Activated CD4-positive, alpha-beta memory T cell treated with anti-CD3 and anti-CD28 coated beads for 36 hours (primary cell): Measurements from ENCODE around the gene TMEM151A. TPM values are rescaled to one million over a fixed set of nuclear protein-coding genes. Genes with fewer than 3 reads are reported as not detected.

Source experiments
- CTCF ChIA-PET: fragments of 350-600 bp; sonication (Branson Sonifier 250); formaldehyde crosslinking; loops from one replicate; lab custom pipeline; 2021; ENCODE audit warnings: antibody characterized with exemption, inconsistent platforms; lab: Charles Lee
- POLR2A ChIA-PET: fragments of 350-600 bp; sonication (Branson Sonifier 250); formaldehyde crosslinking; loops from one replicate; lab custom pipeline; 2021; ENCODE audit warnings: antibody characterized with exemption; lab: Charles Lee
- DNase-seq: peaks from one replicate; pipeline ENCODE4 v3.0.0-alpha.2; 2020
- H3K27ac Mint-ChIP-seq: one replicate; pipeline ENCODE4 v1.8.0; 2021; ENCODE audit warnings: mixed read lengths
- H3K27me3 Mint-ChIP-seq: one replicate; pipeline ENCODE4 v1.8.0; 2021; ENCODE audit warnings: mixed read lengths
- H3K36me3 Mint-ChIP-seq: one replicate; pipeline ENCODE4 v1.8.0; 2021; ENCODE audit warnings: mixed read lengths
- H3K4me1 Mint-ChIP-seq: one replicate; pipeline ENCODE4 v1.8.0; 2021; ENCODE audit warnings: low read depth, mixed read lengths
- H3K4me3 Mint-ChIP-seq: one replicate; pipeline ENCODE4 v1.8.0; 2021; ENCODE audit warnings: mild to moderate bottlenecking, mixed read lengths
- H3K9me3 Mint-ChIP-seq: one replicate; pipeline ENCODE4 v1.8.0; 2021; ENCODE audit warnings: mixed read lengths
- intact Hi-C: fragments of 100-400 bp; cut with micrococcal nuclease; formaldehyde crosslinking; loops from one replicate; pipeline ENCODE4 v1.15.1; 2023
- total RNA-seq, 2 experiments: library from RNA; stranded (reverse); gene quantifications; one replicate each; pipeline ENCODE4 v1.2.3, GENCODE V29; 2021

Gene TMEM151A
- total RNA-seq, 2 experiments from 2014 or later, result not detected

DNA sequence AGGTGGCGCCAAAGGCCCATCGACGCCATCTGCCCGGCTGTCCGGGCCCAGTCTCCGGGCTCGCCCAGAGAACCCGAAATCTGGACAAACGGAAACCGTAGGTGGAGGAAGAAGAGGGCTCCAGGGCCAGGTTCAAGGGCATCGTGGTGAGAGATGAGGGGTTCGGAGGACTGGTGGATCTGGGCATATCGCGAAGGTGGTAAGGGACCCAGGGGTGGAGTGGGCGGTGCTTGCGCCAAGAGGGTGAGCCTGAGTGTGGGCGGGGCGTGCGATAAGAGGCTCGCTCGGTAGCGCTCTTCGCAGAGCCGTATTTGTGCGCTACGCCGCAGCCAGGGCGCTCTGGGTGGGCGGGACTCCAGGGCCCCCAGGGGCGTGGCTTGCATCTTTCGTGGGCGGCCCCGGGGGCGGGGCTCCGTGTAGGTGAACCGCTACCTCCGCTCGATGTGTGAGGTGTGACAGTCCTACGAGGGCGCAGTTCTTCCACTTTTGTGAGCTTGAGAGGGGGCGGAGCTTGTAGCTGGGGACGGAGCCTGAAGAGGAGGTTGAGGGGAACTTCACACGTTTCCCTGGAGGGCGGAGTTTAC, 20.4 kb downstream of the TMEM151A start:
- DNase-seq, result peak; percentile 97
- Mint-ChIP-seq H3K36me3 (no peaks in the 10 kb centered on the region), H3K4me1 (peaks cover 5% of the 10 kb centered on the region), H3K27ac (peak overlapping the region; percentile 77), H3K9me3 (no peaks in the 10 kb centered on the region), H3K4me3 (peak overlapping the region; percentile 77), H3K27me3 (no peaks in the 10 kb centered on the region)
- ChIA-PET POLR2A (interaction anchor here (0.9 to 2.1 kb wide), 7 partner anchors 15 to 260 kb away, joined by 3 to 9 read pairs (median 4); partner anchors contain the start of genes BRMS1, SF3B2, SLC29A2 and YIF1A), CTCF (interaction anchor here (0.6 to 2.9 kb wide), 34 partner anchors 10 to 168 kb away, joined by 3 to 45 read pairs (median 5); partner anchors contain the start of genes B4GAT1, BRMS1, DPP3 and MRPL11)
- intact Hi-C loops, result loop anchor here (1.0 kb wide), 6 partner anchors 16 to 77 kb away; partner anchors contain the start of genes BRMS1, RAB1B, SLC29A2 and YIF1A

GRCh38 chr11:66312549-66313320, 21.0 kb downstream of the TMEM151A start:
- Mint-ChIP-seq H3K27ac (peak overlapping the region; percentile 77), H3K9me3 (no peaks in the 10 kb centered on the region), H3K4me1 (peaks cover 12% of the 10 kb centered on the region), H3K4me3 (peak overlapping the region; percentile 77), H3K27me3 (no peaks in the 10 kb centered on the region), H3K36me3 (no peaks in the 10 kb centered on the region)
- CTCF ChIA-PET, result interaction anchor here (0.6 to 2.9 kb wide), 20 partner anchors 10 to 636 kb away, joined by 3 to 45 read pairs (median 8); partner anchors contain the start of genes B4GAT1, BRMS1, DPP3 and MRPL11
- POLR2A ChIA-PET, result interaction anchor here (0.5 to 2.1 kb wide), 9 partner anchors 14 to 532 kb away, joined by 3 to 9 read pairs (median 3); partner anchors contain the start of genes BRMS1, SF3B2, SLC29A2 and YIF1A
- intact Hi-C loops, result loop anchor here (1.0 kb wide), 5 partner anchors 16 to 59 kb away; partner anchors contain the start of genes BRMS1, RAB1B, SLC29A2 and YIF1A
- peak; percentile 95 for DNase-seq

DNA sequence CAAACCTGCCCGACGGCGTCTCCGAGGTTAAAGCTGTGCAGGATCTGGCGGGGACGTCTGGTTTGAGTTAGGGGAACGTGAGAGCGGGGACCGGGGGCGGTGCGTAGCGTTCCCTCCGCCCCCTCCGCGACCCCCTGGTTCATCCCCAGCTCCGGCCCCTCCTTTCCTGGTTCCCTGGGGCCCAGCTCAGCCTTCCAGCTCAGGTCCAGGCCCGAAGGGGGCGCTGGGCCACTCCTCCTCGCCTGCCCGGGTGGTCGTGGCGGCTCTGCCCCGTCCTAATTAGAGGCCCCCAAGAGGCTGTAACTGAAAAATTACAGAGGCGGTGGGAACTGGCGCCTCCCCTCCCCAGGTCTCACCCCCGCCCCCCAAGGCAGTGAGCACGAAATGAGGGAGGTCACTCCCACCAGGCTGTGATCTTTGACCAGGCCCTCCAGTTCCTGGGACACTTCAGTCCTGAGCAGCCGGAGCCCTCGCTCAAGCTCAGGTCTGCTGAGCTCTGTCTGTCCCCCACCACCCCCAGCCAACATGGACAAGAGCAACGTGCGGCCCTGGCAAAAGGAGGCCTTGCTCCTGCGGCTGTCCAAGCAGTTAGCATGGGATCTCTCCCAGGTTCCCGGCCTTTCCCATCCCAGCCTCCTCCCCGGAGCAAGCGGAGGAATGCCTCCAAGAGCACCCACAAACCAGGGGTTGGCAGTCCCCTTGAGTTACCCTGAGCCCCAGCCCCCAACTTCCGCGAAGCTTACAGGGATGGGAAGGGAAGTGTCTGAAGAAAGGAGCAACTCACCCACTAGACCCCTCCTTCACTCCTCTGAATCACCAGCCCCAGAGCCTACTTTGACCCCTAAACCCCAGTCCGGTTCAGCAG, 21.9 kb downstream of the TMEM151A start:
- Mint-ChIP-seq H3K27me3 (no peaks in the 10 kb centered on the region), H3K9me3 (no peaks in the 10 kb centered on the region), H3K36me3 (no peaks in the 10 kb centered on the region), H3K4me3 (peak overlapping the region; percentile 77), H3K4me1 (peaks cover 19% of the 10 kb centered on the region), H3K27ac (peak overlapping the region; percentile 77)
- ChIA-PET CTCF (interaction anchor here (0.6 to 2.9 kb wide), 10 partner anchors 12 to 637 kb away, joined by 3 to 45 read pairs (median 12); partner anchors contain the start of genes B4GAT1, BRMS1, MRPL11 and RIN1), POLR2A (interaction anchor here (0.5 to 2.1 kb wide), 5 partner anchors 19 to 531 kb away, joined by 3 to 5 read pairs (median 3); partner anchors contain the start of genes SF3B2 and SLC29A2)
- intact Hi-C loops, result no loop called here
- DNase-seq, result no peak

DNA sequence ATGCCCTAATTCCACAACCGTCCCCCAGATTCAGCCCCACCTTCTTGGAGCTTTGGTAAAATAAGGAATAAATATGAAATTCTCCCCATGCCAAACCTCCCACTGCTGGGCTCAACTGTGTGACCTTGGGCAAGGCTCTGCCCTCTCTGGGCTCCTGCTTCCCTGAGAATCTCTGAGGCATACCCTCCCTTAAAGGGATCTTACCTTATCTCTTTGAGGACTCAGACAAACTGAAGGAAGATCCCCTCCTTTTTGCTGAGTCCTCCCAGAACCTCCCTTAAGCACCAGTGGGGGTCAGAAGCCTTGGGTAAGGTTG, 22.4 kb downstream of the TMEM151A start:
- no peak overlapping the region for H3K4me3 Mint-ChIP-seq
- no peaks in the 10 kb centered on the region for H3K36me3 Mint-ChIP-seq
- ChIA-PET POLR2A (interaction anchor here (1.1 kb wide), 1 partner anchor 531 kb away, joined by 3 read pairs; no protein-coding TSS in a partner anchor), CTCF (interaction anchor here (1.9 kb wide), 1 partner anchor 18 kb away, joined by 9 read pairs; no protein-coding TSS in a partner anchor)
- H3K27ac Mint-ChIP-seq, result no peak overlapping the region
- intact Hi-C loops, result no loop called here
- no peaks in the 10 kb centered on the region for H3K9me3 Mint-ChIP-seq
- no peaks in the 10 kb centered on the region for H3K27me3 Mint-ChIP-seq
- peaks cover 25% of the 10 kb centered on the region for H3K4me1 Mint-ChIP-seq
- DNase-seq, result no peak

- Mint-ChIP-seq H3K4me3 (no peak overlapping the region), H3K27ac (no peak overlapping the region), H3K9me3 (peaks cover under 1% of the 10 kb centered on the region), H3K36me3 (no peaks in the 10 kb centered on the region), H3K27me3 (no peaks in the 10 kb centered on the region), H3K4me1 (peaks cover 27% of the 10 kb centered on the region)
- intact Hi-C loops, result no loop called here
- ChIA-PET POLR2A (no interaction called here), CTCF (interaction anchor here (0.7 kb wide), 1 partner anchor 14 kb away, joined by 3 read pairs; no protein-coding TSS in a partner anchor)
- no peak for DNase-seq
Observed at GRCh38 chr11:66314561-66315497, 23.1 kb downstream of the TMEM151A start.

GRCh38 chr11:66315498-66315885, 23.8 kb downstream of the TMEM151A start:
- Mint-ChIP-seq H3K9me3 (peaks cover 6% of the 10 kb centered on the region), H3K27ac (no peak overlapping the region), H3K4me1 (peaks cover 29% of the 10 kb centered on the region), H3K27me3 (no peaks in the 10 kb centered on the region), H3K4me3 (no peak overlapping the region), H3K36me3 (no peaks in the 10 kb centered on the region)
- intact Hi-C loops, result no loop called here
- DNase-seq, result no peak
- ChIA-PET POLR2A (no interaction called here), CTCF (interaction anchor here (0.7 kb wide), 1 partner anchor 13 kb away, joined by 3 read pairs; no protein-coding TSS in a partner anchor)

DNA sequence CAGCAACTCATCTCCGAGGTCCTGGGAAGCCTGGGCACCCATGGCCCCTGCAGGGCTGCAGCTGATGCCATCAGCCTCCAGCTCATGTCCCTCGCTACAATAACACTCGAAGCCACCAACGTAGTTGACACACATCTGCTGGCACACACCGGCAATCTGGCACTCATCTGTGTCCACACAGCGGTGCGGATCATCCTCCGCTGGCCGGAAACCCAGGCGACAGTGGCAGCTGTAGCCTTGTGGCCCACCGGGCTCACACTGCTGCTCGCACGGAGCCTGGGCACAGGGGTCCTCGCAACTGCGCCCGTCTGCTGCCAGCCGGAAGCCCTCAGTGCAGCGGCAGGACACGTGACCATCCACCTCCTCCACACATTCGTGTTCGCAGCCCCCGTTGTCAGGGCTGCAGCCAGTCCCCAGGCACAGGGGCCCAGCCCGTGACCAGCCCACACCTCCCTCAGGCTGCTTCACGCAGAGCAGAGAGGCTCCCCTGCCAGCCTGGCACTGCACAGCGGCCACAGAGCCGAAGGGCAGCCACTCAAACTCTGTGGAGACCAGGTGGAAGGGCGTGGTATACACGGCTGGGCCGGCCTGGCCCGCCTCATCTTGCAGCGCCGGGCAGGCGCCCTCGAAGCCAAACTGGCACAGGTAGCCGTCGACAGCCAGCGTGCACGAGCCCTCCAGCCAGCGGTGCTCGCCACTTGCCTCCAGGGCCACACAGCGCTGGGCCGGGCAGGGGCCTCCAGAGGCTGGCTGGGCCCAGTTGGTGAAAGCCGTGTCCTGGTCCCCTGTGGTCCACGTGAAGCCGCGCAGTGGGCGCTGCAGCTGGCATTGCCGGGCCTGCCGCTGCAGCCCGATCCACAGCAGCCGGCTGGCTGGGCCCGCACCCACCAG, 24.5 kb downstream of the TMEM151A start:
- no peaks in the 10 kb centered on the region for H3K27me3 Mint-ChIP-seq
- H3K9me3 Mint-ChIP-seq, result peaks cover 6% of the 10 kb centered on the region
- no peak overlapping the region for H3K4me3 Mint-ChIP-seq
- intact Hi-C loops, result no loop called here
- H3K27ac Mint-ChIP-seq, result no peak overlapping the region
- ChIA-PET POLR2A (no interaction called here), CTCF (interaction anchor here (0.7 kb wide), 1 partner anchor 13 kb away, joined by 3 read pairs; no protein-coding TSS in a partner anchor)
- DNase-seq, result no peak
- peaks cover 29% of the 10 kb centered on the region for H3K4me1 Mint-ChIP-seq
- no peaks in the 10 kb centered on the region for H3K36me3 Mint-ChIP-seq

DNA sequence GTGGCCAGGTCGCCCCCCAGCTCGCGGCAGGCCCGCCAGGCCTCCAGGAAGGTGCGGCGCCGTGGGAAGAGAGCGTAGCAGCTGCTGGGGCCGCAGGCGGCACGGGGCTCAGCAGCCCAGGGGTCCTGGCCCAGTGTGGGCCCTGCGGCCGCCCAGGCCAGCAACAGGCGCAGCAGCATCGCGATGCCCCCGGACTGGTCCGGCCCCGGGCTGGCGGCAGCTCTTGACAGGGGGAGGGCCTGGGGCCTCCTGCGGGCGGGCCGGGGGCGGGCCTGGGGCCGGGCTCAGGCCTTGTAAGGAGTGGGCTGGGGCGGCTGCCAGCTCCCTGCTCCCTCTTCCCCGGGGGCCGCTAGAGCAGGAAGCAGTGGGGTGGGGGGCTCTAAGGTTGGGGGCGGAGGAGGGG, 25.2 kb downstream of the TMEM151A start, which contains the start of gene CD248:
Gene CD248, minus strand, starts transcription at position 196 of the 403 bp plus-strand sequence. Its CDS starts 17 bp downstream, at position 179.
- no peak within 1 kb of the TSS for H3K4me3 Mint-ChIP-seq

GRCh38 chr11:66317322-66317722, 25.6 kb downstream of the TMEM151A start:
- intact Hi-C loops, result no loop called here
- no peak overlapping the region for H3K27ac Mint-ChIP-seq
- no peak overlapping the region for H3K4me3 Mint-ChIP-seq
- DNase-seq, result no peak
- POLR2A ChIA-PET, result no interaction called here
- H3K27me3 Mint-ChIP-seq, result no peaks in the 10 kb centered on the region
- CTCF ChIA-PET, result interaction anchor here (1.1 kb wide), 1 partner anchor 69 kb away, joined by 3 read pairs; no protein-coding TSS in a partner anchor
- H3K9me3 Mint-ChIP-seq, result peaks cover 6% of the 10 kb centered on the region
- H3K4me1 Mint-ChIP-seq, result peaks cover 25% of the 10 kb centered on the region
- no peaks in the 10 kb centered on the region for H3K36me3 Mint-ChIP-seq

More for the DNA sequence above, 25.2 kb downstream of the TMEM151A start, which contains the start of gene CD248:
- intact Hi-C loops, result no loop called here
- no peak within 1 kb of the TSS for H3K27ac Mint-ChIP-seq
- no peaks in the 10 kb centered on the region for H3K36me3 Mint-ChIP-seq
- H3K27me3 Mint-ChIP-seq, result no peaks in the 10 kb centered on the region
- peaks cover 6% of the 10 kb centered on the region for H3K9me3 Mint-ChIP-seq
- ChIA-PET CTCF (interaction anchor here (1.1 kb wide), 1 partner anchor 69 kb away, joined by 3 read pairs; no protein-coding TSS in a partner anchor), POLR2A (no interaction called here)
- no peak for DNase-seq
- H3K4me1 Mint-ChIP-seq, result peaks cover 26% of the 10 kb centered on the region
